Activated CD8-positive, alpha-beta memory T cell treated with anti-CD3 and anti-CD28 coated beads, Interleukin-2, amount 50 U/mL, for 4 hours (primary cell): ENCODE results near the gene NT5DC1.

Experiments
- DNase-seq: peaks from one replicate; pipeline ENCODE4 v3.0.0-alpha.2; 2020

NT5DC1 gene

GRCh38 chr6:116201538-116201937 is 100.9 kb downstream of the NT5DC1 start:
- DNase-seq: no peak

DNA sequence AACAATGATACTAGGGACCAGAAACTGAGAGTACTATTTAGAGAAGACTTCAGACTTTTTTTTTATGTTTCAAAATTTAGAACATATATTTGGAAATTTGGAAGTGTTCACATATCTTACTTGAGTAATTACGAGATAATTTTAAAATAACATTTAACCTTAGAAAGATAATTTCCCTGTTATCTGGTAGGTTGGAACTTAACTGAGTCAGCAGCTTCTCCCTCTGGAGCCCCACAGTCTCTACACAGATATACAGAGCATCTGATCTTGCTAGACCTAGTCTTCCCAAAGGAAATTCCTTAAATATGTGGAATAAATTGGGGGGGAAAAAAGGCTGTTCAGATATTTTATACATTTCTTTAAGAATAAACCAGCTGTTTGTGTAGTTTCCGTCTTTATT is 104.6 kb downstream of the NT5DC1 start:
- no peak for DNase-seq

- no peak for DNase-seq
Observed at GRCh38 chr6:116206231-116206903, 105.7 kb downstream of the NT5DC1 start.

GRCh38 chr6:116208056-116208785 is 107.6 kb downstream of the NT5DC1 start:
- no peak for DNase-seq

DNA sequence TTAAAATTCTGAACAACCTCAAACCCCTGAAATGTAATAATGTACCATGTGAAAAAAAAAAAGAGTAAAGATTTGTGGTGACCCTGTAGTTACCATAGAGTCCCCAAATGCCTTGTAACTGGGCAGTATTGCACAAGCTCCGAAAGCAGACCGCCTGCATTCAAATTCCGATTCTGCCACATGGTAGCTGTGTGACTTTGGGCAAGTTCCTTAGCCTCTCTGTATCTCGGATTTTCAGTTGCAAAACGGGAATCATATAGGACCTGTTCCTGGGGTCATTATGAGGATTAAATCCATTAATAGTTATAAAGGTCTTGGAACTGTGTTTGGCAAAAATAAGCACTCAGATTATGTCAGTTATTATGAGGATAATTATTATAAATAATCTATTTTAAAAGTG is 109.7 kb downstream of the NT5DC1 start:
- no peak for DNase-seq

DNA sequence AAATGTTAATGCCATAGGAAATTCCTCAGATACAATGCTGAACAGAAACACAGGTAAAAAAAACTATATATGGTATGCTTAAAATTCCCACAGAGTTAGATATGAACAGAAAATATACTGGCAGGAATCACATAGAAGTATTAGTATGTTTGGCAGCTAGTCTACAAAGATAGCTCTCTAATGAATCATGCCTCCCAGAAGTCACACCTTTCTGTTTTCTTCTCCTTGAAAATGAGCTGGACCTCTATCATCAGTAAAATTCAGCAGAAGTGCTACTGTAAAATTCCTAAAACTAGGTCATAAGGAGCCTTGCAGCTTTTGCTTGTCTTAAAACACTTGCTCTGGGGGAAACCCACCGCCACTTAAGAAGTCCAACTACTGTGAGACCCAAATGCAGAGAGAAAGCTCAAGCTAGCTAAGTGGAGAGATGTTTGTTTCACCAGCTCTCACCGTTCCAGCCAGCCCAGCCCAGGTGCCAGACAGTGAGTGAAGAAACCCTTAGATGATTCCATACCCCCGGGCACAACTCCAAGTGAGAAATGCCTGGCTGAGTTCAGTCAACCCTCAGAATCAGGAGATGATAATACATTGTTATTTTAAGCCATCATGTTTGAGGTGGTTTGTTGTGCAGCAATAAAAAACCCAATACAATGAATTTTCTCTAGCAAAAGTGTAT is 110.2 kb downstream of the NT5DC1 start:
- DNase-seq: no peak

GRCh38 chr6:116214681-116215080 is 114.0 kb downstream of the NT5DC1 start:
- no peak for DNase-seq

GRCh38 chr6:116215414-116215813 is 114.8 kb downstream of the NT5DC1 start:
- DNase-seq: no peak

DNA sequence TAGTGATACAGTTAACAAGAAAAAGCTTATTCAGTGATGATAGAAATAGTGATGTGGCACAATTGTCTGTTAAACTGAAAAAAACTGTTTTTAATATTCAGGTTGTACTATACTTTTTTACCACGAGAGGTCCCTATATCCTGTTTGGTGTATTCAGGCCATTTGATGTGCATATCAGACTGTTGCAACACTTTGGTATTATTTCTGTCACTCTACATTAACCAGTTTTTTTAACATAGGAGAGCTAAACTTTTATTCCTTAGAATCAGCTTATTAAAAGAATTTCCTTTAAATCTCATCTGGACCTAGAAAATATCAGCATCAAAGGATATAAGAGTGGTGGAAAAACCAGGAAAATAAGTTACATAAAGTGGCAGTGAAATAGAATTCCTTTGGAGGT is 116.4 kb downstream of the NT5DC1 start:
- DNase-seq: no peak

DNA sequence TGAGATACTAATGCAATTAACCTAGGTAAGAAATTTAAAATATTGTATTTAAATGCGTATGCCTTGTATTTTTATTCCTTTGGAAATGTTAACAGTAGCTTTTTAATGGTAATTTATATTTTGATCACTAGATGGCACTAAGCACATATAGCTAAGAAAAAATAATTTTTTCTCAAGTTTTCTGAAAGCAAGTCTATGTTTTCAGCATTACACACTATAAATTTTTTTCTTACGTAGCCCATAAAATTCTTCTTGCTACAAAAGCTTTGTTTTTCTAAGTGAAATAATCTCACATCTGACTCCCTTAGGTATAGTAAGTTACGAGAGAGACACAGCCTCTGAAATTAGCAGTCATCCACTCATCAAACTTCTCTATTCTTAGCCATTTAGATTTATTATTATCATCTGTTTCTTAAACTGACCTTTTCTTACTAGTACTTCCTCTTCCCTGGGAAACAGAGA is 117.5 kb downstream of the NT5DC1 start:
- DNase-seq: no peak

GRCh38 chr6:116218866-116219265 is 118.2 kb downstream of the NT5DC1 start:
- no peak for DNase-seq

- DNase-seq: no peak
Observed at GRCh38 chr6:116221067-116221466, 120.4 kb downstream of the NT5DC1 start.

DNA sequence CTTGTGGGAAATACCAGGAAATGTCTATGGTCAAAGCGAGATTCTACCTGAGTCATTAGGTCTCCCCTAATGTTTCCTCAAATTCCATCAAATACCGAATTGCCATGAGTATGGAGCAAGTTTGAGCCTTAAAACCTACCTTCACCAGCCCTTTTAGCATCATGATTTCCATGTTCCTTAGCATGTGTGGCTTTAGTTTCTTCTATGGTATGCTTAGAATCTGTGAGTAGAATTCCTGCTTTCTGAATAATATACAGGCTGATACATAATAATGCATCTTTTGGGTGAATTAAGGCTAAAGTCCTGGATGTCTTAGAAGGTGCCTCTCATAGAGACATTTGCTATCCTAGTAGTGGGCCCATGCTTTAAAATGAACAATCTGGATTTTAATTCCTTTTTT is 121.3 kb downstream of the NT5DC1 start:
- no peak for DNase-seq

GRCh38 chr6:116223355-116223754 is 122.7 kb downstream of the NT5DC1 start:
- no peak for DNase-seq

GRCh38 chr6:116229287-116229913 is 128.7 kb downstream of the NT5DC1 start:
- no peak for DNase-seq

GRCh38 chr6:116234689-116235088 is 134.0 kb downstream of the NT5DC1 start:
- DNase-seq: no peak

- no peak for DNase-seq
Observed at GRCh38 chr6:116238083-116238482, 137.4 kb downstream of the NT5DC1 start.

DNA sequence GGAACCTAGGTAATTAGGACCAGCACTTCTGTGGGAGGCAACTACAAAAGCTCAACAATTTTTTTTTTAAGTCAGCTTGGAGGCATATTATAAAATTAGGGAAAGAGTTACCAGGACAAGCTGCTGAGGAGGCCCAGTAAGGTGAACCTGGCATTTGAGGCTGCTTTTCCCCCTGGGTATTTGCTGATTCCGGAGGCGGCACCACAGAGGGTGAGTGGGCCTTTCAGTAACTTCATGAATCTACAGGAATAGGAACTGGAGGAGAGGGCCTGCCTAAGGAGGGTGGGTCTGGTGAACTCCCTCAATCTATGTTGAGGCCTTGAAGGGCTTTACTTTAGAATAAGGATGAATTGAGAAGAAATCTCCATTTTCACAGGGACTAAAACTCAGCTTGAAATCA is 138.6 kb downstream of the NT5DC1 start:
- DNase-seq: no peak

DNA sequence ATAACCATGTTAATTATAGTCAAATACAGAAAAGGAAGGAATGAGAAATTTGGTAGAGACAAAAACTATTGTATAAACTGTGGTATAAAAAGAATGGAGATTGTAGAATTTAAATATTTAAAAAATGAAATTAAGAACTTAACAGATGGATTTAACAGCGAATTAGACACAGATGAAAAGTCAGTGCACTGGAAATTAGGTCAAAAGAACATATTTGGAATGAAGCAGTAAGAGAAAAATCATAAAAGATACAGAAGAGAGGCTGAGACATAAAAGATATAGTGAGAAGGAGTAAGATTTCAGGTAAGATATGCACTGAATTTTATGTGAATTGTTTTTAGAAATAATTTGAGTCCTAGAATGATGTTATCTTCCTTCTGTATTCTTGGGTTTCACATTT is 139.2 kb downstream of the NT5DC1 start:
- DNase-seq: no peak

- no peak for DNase-seq
Observed at GRCh38 chr6:116244284-116244683, 143.6 kb downstream of the NT5DC1 start.

DNA sequence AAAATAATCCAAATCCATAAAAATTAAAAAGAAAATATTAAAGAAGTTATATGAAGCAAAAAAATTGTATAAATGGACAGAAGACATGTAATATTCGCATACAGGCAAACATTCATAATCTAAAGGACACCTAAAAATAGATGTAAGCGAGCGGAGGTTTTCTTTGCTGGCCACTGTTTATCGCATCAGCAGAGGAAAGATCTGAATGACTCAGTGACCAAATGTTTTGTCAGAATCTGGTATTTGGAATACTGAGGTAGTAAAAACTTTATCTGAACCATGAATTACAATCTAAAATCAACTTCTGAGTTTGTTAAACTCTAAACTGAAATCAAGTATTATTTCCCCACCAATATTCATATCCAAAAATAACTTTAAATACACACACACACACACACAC is 145.4 kb downstream of the NT5DC1 start:
- no peak for DNase-seq

GRCh38 chr6:116247285-116247684 is 146.6 kb downstream of the NT5DC1 start:
- DNase-seq: no peak

GRCh38 chr6:116248577-116248976 is 147.9 kb downstream of the NT5DC1 start:
- no peak for DNase-seq
